WI38 (cell line): ENCODE data around the gene TMEM187.

Experiments
- H3K4me3 ChIP-seq: 2 replicates; pipeline ENCODE4 v1.5.1; 2011; ENCODE audit warnings: low read depth, mild to moderate bottlenecking, control low read depth, low read length
- CTCF ChIP-seq: IDR thresholded peaks from 2 replicates; pipeline ENCODE4 v1.5.1; 2012; ENCODE audit warnings: low read depth, mild to moderate bottlenecking, control low read depth, low read length

Gene TMEM187

GRCh38 chrX:154027986-154028385, 55.4 kb downstream of the TMEM187 start:
- no peak for TF ChIP-seq CTCF
- no peak overlapping the region for H3K4me3 ChIP-seq

GRCh38 chrX:154028502-154029184, 56.1 kb downstream of the TMEM187 start:
- H3K4me3 ChIP-seq = no peak overlapping the region
- TF ChIP-seq CTCF = no peak

- TF ChIP-seq CTCF = no peak
- H3K4me3 ChIP-seq = no peak overlapping the region
Measured at GRCh38 chrX:154029439-154029838, 56.9 kb downstream of the TMEM187 start.

GRCh38 chrX:154030266-154030665, 57.7 kb downstream of the TMEM187 start:
- no peak for TF ChIP-seq CTCF
- H3K4me3 ChIP-seq = no peak overlapping the region

GRCh38 chrX:154030715-154031305, 58.3 kb downstream of the TMEM187 start:
- H3K4me3 ChIP-seq = no peak overlapping the region
- TF ChIP-seq CTCF = no peak

- H3K4me3 ChIP-seq = no peak overlapping the region
- TF ChIP-seq CTCF = no peak
Measured at GRCh38 chrX:154032160-154032559, 59.6 kb downstream of the TMEM187 start.

GRCh38 chrX:154032653-154033052, 60.1 kb downstream of the TMEM187 start:
- TF ChIP-seq CTCF = no peak
- no peak overlapping the region for H3K4me3 ChIP-seq
